ENCODE data around the gene MAP4K3. TPM values are rescaled to one million over a fixed set of nuclear protein-coding genes. Genes with fewer than 3 reads are reported as not detected.

Gene MAP4K3
- total and polyA plus RNA-seq, 2 of the 4 experiments (the other 2 are of a cell fraction): 13.2 to 32.6 TPM

GRCh38 chr2:39422700-39423099 is 14.4 kb downstream of the MAP4K3 start:
- no peak for TF ChIP-seq NFE2L2 (IDR thresholded peaks at IDR 0.05; ENCODE audit: low read depth, low read length)
- no peak for TF ChIP-seq POLR2A (IDR thresholded peaks at IDR 0.05; ENCODE audit: low read depth, low read length)
- no peak for TF ChIP-seq RFX5 (IDR thresholded peaks at IDR 0.05; ENCODE audit: low read depth, low read length)
- TF ChIP-seq CHD1 (IDR thresholded peaks at IDR 0.05; ENCODE audit: low read depth, low read length): no peak
- no peak for TF ChIP-seq CTCF (conservative IDR thresholded peaks at IDR 0.05; ENCODE audit: low read depth, low read length)
- CTCF ChIA-PET: no interaction called here
- Histone ChIP-seq H3K4me3 (ENCODE audit: insufficient read depth, low read depth, low read length) (no peak overlapping the region), H4K5ac (ENCODE audit: low read depth, low read length) (no peak overlapping the region), H3K9me3 (ENCODE audit: control insufficient read depth, insufficient read depth, low read length) (no peaks in the 10 kb centered on the region), H3K4me1 (ENCODE audit: control insufficient read depth, insufficient read depth, low read length) (peaks cover 13% of the 10 kb centered on the region), H2AK9ac (replicated peaks; ENCODE audit: low read depth, low read length, poor library complexity) (no peak overlapping the region), H2BK5ac (ENCODE audit: low read depth, low read length, poor library complexity, severe bottlenecking) (no peak overlapping the region), H2BK20ac (ENCODE audit: low read depth, low read length) (no peak overlapping the region), H3K4ac (ENCODE audit: low read depth, low read length) (no peak overlapping the region), H3K18ac (ENCODE audit: low read depth, low read length) (no peak overlapping the region), H3K27me3 (ENCODE audit: control insufficient read depth, insufficient read depth, low read length) (no peaks in the 10 kb centered on the region), H2BK15ac (ENCODE audit: low read depth, low read length) (no peak overlapping the region), H2AK5ac (ENCODE audit: low read depth, low read length) (no peak overlapping the region), H3K56ac (ENCODE audit: extremely low read depth, insufficient read depth, low read length) (no peak overlapping the region), H2AFZ (replicated peaks; ENCODE audit: low read length, poor library complexity) (no peak overlapping the region), H3K9me1 (ENCODE audit: insufficient read depth, low read length) (peaks cover 17% of the 10 kb centered on the region; the same call in 1 of the 2 replicates), H3K79me1 (ENCODE audit: low read depth in 1 of 2, low read length in 2 of 2) (peaks cover 10 to 57% of the 10 kb centered on the region in 2 experiments; a peak in 3 of 4 replicates), H3K36me3 (ENCODE audit: control insufficient read depth, insufficient read depth, low read length) (no peaks in the 10 kb centered on the region), H4K20me1 (ENCODE audit: insufficient read depth, low read length) (peaks cover 72% of the 10 kb centered on the region), H3K27ac (ENCODE audit: insufficient read depth, low read length) (no peak overlapping the region), H4K91ac (ENCODE audit: insufficient read depth, low read depth, low read length) (no peak overlapping the region), H3K4me2 (ENCODE audit: low read depth, low read length) (no peak overlapping the region), H3K23ac (ENCODE audit: low read depth, low read length) (no peak overlapping the region), H2BK120ac (ENCODE audit: low read depth, low read length) (no peak overlapping the region), H3K9ac (ENCODE audit: low read depth, low read length) (no peak overlapping the region), H3K14ac (replicated peaks; ENCODE audit: low read depth, low read length) (no peak overlapping the region), H4K8ac (ENCODE audit: low read depth in 2 of 2, low read length in 2 of 2) (no peak overlapping the region)
- DNase-seq (no peak), ATAC-seq (ENCODE audit: low read depth) (no peak)
- BruUV-seq (replicated peaks): no TSS peak
- intact Hi-C loops (cut with micrococcal nuclease): no loop called here
- POLR2A ChIA-PET (ENCODE audit: unreplicated experiment): no interaction called here
- dilution Hi-C loops (cut with HindIII; ENCODE audit: low sequenced_read_pairs, unreplicated experiment): no loop called here
- in situ Hi-C loops (cut with MboI; ENCODE audit: low sequenced_read_pairs): no loop called here
- WGBS, 2 experiments (ENCODE audit: extremely low coverage in 2 of 2, insufficient read length in 1 of 2): no CpG with 5 or more reads among the region's 1 CpG

All from IMR-90 (cell line).